IgD-negative memory B cell (primary cell): ENCODE measurements around the gene TOR2A. TPM values are rescaled to one million over a fixed set of nuclear protein-coding genes. Genes with fewer than 3 reads are reported as not detected.
A peak's percentile ranks its signal among the peaks of the same experiment; 100 is the strongest.

Experiments
- H3K27ac Mint-ChIP-seq, 3 donors: one replicate each; pipeline ENCODE4 v1.8.0; 2020 to 2022; ENCODE audit warnings: mild to moderate bottlenecking in 3 of 3, mixed read lengths in 3 of 3, moderate library complexity in 1 of 3
- H3K27me3 Mint-ChIP-seq: one replicate; pipeline ENCODE4 v1.8.0; 2021; ENCODE audit warnings: mixed read lengths
- H3K36me3 Mint-ChIP-seq: one replicate; pipeline ENCODE4 v1.8.0; 2020; ENCODE audit warnings: mild to moderate bottlenecking, mixed read lengths
- H3K4me1 Mint-ChIP-seq, 3 donors: one replicate each; pipeline ENCODE4 v1.8.0; 2020 to 2022; ENCODE audit warnings: mixed read lengths in 3 of 3, mild to moderate bottlenecking in 1 of 3
- H3K4me3 Mint-ChIP-seq, 4 donors: one replicate each; pipeline ENCODE4 v1.8.0; 2020 to 2022; ENCODE audit warnings: mild to moderate bottlenecking in 4 of 4, mixed read lengths in 4 of 4, moderate library complexity in 3 of 4
- H3K9me3 Mint-ChIP-seq, 3 donors: one replicate each; pipeline ENCODE4 v1.8.0; 2020 to 2021; ENCODE audit warnings: mixed read lengths in 3 of 3, mild to moderate bottlenecking in 1 of 3
- polyA plus RNA-seq: library from polyadenylated mRNA; unstranded; fragments of 300-500 nt; fragmentation: Illumina TruSeq; gene quantifications from one replicate; pipeline ENCODE4 v1.2.3, GENCODE V29; 2021

Gene TOR2A
- polyA plus RNA-seq, 1 donor from 2014 or later = 22.4 TPM

- peaks cover 3 to 11% (median 5%) of the 10 kb centered on the region in 3 donors for H3K4me1 Mint-ChIP-seq
- H3K36me3 Mint-ChIP-seq = no peaks in the 10 kb centered on the region
- H3K27ac Mint-ChIP-seq = no peak overlapping the region
- H3K4me3 Mint-ChIP-seq = no peak overlapping the region
- H3K9me3 Mint-ChIP-seq = no peaks in the 10 kb centered on the region
- H3K27me3 Mint-ChIP-seq = peaks cover 2% of the 10 kb centered on the region
Measured at GRCh38 chr9:127739614-127740330, 4.7 kb upstream of the TOR2A start.

DNA sequence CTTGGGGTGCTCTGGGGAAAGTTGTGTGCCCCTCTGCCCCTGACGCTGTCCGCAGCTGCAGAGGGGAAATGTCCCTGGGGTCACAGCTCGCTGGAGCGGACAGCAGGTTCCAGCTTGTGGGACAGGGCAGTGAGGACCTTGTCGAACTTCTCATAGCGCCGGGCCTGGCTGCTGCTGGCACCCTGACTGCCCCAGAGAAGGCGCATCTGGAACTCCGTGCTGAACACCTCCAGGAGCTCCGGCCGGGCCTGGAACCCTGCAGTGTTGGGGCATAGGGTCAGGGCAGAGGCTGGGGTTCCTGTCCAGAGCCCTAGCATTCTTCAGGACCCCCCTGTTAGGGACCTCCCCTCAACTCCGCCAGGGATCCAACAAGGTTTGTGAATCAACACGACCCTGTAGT lies 3.6 kb upstream of the TOR2A start:
- H3K4me1 Mint-ChIP-seq = peaks cover 3 to 11% (median 11%) of the 10 kb centered on the region in 3 donors
- peak overlapping the region in 1 of 4 donors; percentile 52 for H3K4me3 Mint-ChIP-seq
- no peaks in the 10 kb centered on the region for H3K9me3 Mint-ChIP-seq
- H3K36me3 Mint-ChIP-seq = no peaks in the 10 kb centered on the region
- peak overlapping the region in 2 of 3 donors; percentile 48 to 87 for H3K27ac Mint-ChIP-seq
- peaks cover 2% of the 10 kb centered on the region for H3K27me3 Mint-ChIP-seq

GRCh38 chr9:127735530-127736185 lies 564 bp upstream of the TOR2A start:
- H3K9me3 Mint-ChIP-seq = no peaks in the 10 kb centered on the region
- peaks cover 3 to 11% (median 11%) of the 10 kb centered on the region in 3 donors for H3K4me1 Mint-ChIP-seq
- peak overlapping the region; percentile 84 to 96 (median 92) for H3K4me3 Mint-ChIP-seq
- H3K36me3 Mint-ChIP-seq = no peaks in the 10 kb centered on the region
- peak overlapping the region; percentile 90 to 99 (median 96) for H3K27ac Mint-ChIP-seq
- peaks cover 2% of the 10 kb centered on the region for H3K27me3 Mint-ChIP-seq

GRCh38 chr9:127734247-127734746 lies 797 bp downstream of the TOR2A start:
- Mint-ChIP-seq H3K9me3 (no peaks in the 10 kb centered on the region), H3K4me1 (peaks cover 3 to 11% (median 11%) of the 10 kb centered on the region in 3 donors), H3K27ac (peak overlapping the region in 2 of 3 donors; percentile 91 to 97), H3K27me3 (peaks cover 2% of the 10 kb centered on the region), H3K4me3 (peak overlapping the region; percentile 89 to 96 (median 91)), H3K36me3 (no peaks in the 10 kb centered on the region)

- no peaks in the 10 kb centered on the region for H3K9me3 Mint-ChIP-seq
- H3K4me3 Mint-ChIP-seq = peak overlapping the region in 2 of 4 donors; percentile 43 to 92
- H3K27ac Mint-ChIP-seq = peak overlapping the region in 2 of 3 donors; percentile 50 to 97
- no peaks in the 10 kb centered on the region for H3K36me3 Mint-ChIP-seq
- H3K4me1 Mint-ChIP-seq = peaks cover 3 to 11% (median 11%) of the 10 kb centered on the region in 3 donors
- H3K27me3 Mint-ChIP-seq = peaks cover 2% of the 10 kb centered on the region
Measured at GRCh38 chr9:127733614-127734013, 1.5 kb downstream of the TOR2A start.

DNA sequence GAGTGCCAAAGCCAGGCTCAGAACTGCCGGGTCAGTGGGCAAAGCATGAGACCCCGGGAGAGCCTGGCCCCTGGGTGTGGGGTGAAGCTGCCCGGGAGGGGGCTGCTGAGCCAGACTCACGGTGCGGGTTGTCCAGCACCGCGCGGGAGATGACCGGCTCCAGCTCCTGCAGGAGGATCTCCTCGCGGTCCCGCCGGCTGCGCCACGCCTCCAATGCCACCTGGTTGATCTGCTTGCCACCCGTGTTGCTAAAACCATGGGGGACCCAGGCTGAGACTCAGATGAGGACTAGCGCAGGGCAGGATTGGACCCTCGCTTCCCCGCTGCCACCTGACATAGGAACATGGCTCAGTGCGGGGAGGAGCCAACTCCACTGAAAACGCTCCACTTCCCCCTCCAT lies 2.6 kb downstream of the TOR2A start:
- Mint-ChIP-seq H3K27me3 (peaks cover 2% of the 10 kb centered on the region), H3K4me1 (peaks cover 3 to 11% (median 4%) of the 10 kb centered on the region in 3 donors), H3K27ac (no peak overlapping the region), H3K4me3 (no peak overlapping the region), H3K9me3 (no peaks in the 10 kb centered on the region), H3K36me3 (no peaks in the 10 kb centered on the region)

DNA sequence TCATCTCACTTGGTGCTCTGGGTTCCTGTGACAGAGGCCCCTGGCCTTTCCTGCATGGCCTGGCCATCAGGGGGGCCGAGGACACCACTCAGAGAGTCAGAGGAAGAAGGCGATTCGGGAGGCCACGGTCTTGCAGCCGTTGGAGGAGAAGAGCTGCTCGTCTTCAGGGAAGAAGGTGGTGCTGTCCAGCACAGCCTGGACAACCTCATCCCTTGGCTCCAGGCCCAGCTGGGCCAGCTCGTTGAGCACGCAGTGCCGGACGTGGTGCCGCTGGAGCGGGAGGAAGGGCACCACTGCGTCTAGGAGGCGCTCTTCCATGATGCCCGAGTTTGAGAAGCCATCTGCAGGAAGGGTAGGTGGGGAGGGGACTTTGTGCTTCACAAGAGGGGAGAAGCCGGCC lies 3.2 kb downstream of the TOR2A start:
- Mint-ChIP-seq H3K9me3 (no peaks in the 10 kb centered on the region), H3K4me1 (peaks cover 3 to 11% (median 4%) of the 10 kb centered on the region in 3 donors), H3K4me3 (peak overlapping the region in 1 of 4 donors; percentile 38), H3K27me3 (peaks cover 2% of the 10 kb centered on the region), H3K27ac (peak overlapping the region in 1 of 3 donors; percentile 58), H3K36me3 (no peaks in the 10 kb centered on the region)

DNA sequence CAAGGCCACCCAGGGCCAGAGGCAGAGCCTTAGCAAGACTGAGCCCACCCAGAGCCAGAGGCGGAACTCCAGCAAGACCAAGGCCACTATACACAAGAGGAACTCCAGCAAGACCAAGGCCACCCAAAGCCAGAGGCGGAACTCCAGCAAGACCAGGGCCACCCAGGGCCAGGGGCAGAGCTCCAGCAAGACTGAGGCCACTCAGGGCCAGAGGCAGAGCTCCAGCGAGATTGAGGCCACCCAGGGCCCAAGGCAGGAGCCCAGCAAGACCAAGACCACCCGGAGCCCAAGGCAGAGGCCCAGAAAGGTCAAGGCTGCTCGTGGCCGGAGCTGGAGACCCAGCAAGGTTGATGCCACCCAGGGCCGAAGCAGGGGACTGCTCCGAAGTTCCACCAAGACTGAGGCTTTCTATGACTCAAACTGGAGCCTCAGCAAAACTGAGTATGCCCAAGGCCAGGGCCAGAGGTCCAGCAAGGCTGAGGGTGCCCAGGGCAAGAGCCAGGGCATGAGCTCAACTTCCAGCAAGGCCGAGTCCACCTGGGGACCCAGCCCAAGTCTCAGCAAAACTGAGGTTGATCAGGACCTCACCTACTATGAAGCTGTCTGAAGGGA lies 4.2 kb downstream of the TOR2A start:
- H3K4me3 Mint-ChIP-seq = no peak overlapping the region
- H3K27me3 Mint-ChIP-seq = peaks cover 2% of the 10 kb centered on the region
- no peaks in the 10 kb centered on the region for H3K36me3 Mint-ChIP-seq
- peaks cover 3 to 11% (median 4%) of the 10 kb centered on the region in 3 donors for H3K4me1 Mint-ChIP-seq
- no peaks in the 10 kb centered on the region for H3K9me3 Mint-ChIP-seq
- peak overlapping the region in 2 of 3 donors; percentile 58 to 61 for H3K27ac Mint-ChIP-seq

- peaks cover under 1% of the 10 kb centered on the region for H3K27me3 Mint-ChIP-seq
- peak overlapping the region in 1 of 3 donors; percentile 61 for H3K27ac Mint-ChIP-seq
- H3K4me3 Mint-ChIP-seq = no peak overlapping the region
- no peaks in the 10 kb centered on the region for H3K36me3 Mint-ChIP-seq
- H3K9me3 Mint-ChIP-seq = no peaks in the 10 kb centered on the region
- peaks cover under 1 to 7% (median 2%) of the 10 kb centered on the region in 3 donors for H3K4me1 Mint-ChIP-seq
Measured at GRCh38 chr9:127730262-127730661, 4.8 kb downstream of the TOR2A start.

DNA sequence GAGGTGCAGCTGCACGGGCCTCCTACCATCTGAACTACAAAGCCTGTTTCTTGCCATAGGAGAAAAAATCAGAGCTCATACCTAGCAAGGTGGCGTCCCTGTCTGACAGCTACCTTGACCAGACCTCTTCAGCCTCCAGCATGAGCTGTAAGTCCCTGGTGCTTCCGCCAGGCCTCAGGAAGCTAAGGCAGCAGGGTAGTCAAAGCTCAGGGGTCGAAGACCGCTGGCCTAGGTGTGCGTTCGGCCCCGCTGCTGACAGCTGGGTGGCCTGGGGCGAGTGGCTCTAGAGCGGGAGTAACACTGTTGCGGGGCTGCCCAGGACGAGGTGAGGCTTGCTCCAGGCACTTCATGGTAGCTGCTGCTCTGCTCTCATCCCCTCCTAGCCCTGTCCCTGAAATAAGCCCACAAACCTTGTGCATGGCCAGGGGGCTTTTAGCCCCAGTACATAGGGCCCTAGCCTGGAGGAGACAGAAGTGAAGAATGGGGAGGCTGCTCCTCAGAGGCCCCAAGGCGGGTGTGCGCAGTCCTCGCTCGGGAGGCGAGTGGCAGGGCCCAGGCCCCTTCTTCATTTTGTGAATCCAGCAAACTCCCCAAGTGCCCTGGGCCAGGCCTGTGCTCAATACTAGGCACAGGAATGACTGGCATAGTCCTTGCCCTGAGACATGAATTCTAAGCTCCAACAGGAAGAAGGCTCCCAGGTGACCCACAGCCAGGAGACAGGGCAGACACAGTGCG lies 5.4 kb downstream of the TOR2A start:
- Mint-ChIP-seq H3K27ac (no peak overlapping the region), H3K9me3 (no peaks in the 10 kb centered on the region), H3K4me3 (no peak overlapping the region), H3K36me3 (no peaks in the 10 kb centered on the region), H3K27me3 (no peaks in the 10 kb centered on the region), H3K4me1 (peaks cover 0 to 6% (median 0%) of the 10 kb centered on the region in 3 donors)

GRCh38 chr9:127728808-127729207 lies 6.3 kb downstream of the TOR2A start:
- Mint-ChIP-seq H3K9me3 (no peaks in the 10 kb centered on the region), H3K4me1 (no peaks in the 10 kb centered on the region), H3K36me3 (no peaks in the 10 kb centered on the region), H3K27ac (no peak overlapping the region), H3K27me3 (no peaks in the 10 kb centered on the region), H3K4me3 (no peak overlapping the region)

DNA sequence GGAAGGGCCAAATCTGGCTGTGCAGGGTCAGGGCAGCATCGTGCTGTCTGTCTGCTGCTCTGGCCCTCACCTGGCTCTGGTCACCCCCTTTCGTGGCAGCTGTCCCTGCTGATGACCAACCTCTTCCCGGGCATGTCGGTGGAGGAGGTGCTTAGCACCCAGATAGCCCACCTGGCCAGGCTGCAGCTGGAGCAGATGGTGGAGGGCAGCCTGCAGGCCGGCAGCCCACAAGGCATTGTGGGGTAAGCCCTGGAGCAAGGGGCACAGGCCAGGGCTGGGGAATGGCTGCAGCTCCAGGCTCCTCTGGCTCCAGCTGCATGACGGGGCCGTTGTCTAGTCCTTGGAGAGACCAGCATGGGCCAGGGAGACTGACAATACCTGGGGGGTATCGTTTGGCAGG lies 8.2 kb downstream of the TOR2A start:
- Mint-ChIP-seq H3K27me3 (peaks cover 4% of the 10 kb centered on the region), H3K4me3 (peak overlapping the region in 1 of 4 donors; percentile 43), H3K9me3 (no peaks in the 10 kb centered on the region), H3K4me1 (no peaks in the 10 kb centered on the region), H3K27ac (no peak overlapping the region), H3K36me3 (no peaks in the 10 kb centered on the region)

DNA sequence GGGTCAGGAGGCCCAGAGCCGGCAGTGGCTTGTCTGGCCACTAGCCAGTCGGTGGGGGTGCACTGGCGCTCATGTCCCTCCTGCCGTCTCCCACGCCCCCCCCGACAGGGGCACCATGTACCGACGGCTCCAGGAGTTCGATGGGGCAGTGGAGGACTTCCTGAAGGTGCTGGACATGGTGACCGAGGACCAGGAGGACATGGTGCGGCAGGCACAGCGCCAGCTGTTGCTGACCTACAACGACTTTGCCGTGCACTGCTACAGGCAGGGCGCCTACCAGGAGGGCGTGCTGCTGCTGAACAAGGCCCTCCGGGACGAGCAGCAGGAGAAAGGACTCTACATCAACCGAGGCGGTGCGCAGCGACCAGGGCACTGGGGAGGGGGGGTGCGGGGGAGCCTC lies 11.1 kb downstream of the TOR2A start:
- Mint-ChIP-seq H3K36me3 (no peaks in the 10 kb centered on the region), H3K4me3 (no peak overlapping the region), H3K27me3 (peaks cover 4% of the 10 kb centered on the region), H3K27ac (no peak overlapping the region), H3K9me3 (no peaks in the 10 kb centered on the region), H3K4me1 (peaks cover 0 to 1% (median 0%) of the 10 kb centered on the region in 3 donors)

GRCh38 chr9:127723444-127723843 lies 11.7 kb downstream of the TOR2A start:
- H3K27me3 Mint-ChIP-seq = peaks cover 4% of the 10 kb centered on the region
- peaks cover 0 to 1% (median 0%) of the 10 kb centered on the region in 3 donors for H3K4me1 Mint-ChIP-seq
- peak overlapping the region in 1 of 4 donors; percentile 17 for H3K4me3 Mint-ChIP-seq
- no peak overlapping the region for H3K27ac Mint-ChIP-seq
- H3K36me3 Mint-ChIP-seq = no peaks in the 10 kb centered on the region
- H3K9me3 Mint-ChIP-seq = no peaks in the 10 kb centered on the region
